ENCODE measurements around the gene AQP12B. TPM values are rescaled to one million over a fixed set of nuclear protein-coding genes. Genes with fewer than 3 reads are reported as not detected.
A peak's percentile ranks its signal among the peaks of the same experiment; 100 is the strongest.

The AQP12B gene
- total RNA-seq, 1 donor from 2014 or later: not detected

DNA sequence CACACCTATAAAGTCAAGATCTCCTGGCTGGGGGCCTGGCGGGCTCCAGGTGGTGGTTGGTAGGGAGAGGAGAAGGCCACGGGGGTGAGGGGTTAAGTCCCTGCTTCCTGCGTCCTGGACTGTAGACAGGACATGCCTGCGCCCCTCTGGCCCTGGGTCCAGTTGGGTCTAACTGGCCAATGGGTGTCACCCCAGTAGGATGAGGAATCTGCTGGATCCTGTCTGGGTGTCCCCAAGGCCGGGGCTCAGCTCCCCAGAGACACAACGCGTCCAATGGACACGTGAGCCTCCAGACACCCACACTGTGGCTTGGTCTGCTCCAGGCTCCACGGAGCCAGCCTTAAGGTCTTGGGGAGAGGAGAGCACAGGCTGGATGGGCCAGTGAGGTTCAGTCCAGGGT, 28.6 kb upstream of the AQP12B start:
- no peak overlapping the region for H3K27ac Mint-ChIP-seq
- peaks cover 7% of the 10 kb centered on the region for H3K9me3 Mint-ChIP-seq
- H3K36me3 Mint-ChIP-seq: no peaks in the 10 kb centered on the region
- peaks cover 14% of the 10 kb centered on the region for H3K4me1 Mint-ChIP-seq
- H3K27me3 Mint-ChIP-seq (ENCODE audit: low read depth): peaks cover 2% of the 10 kb centered on the region
- TF ChIP-seq, protein P1, sequence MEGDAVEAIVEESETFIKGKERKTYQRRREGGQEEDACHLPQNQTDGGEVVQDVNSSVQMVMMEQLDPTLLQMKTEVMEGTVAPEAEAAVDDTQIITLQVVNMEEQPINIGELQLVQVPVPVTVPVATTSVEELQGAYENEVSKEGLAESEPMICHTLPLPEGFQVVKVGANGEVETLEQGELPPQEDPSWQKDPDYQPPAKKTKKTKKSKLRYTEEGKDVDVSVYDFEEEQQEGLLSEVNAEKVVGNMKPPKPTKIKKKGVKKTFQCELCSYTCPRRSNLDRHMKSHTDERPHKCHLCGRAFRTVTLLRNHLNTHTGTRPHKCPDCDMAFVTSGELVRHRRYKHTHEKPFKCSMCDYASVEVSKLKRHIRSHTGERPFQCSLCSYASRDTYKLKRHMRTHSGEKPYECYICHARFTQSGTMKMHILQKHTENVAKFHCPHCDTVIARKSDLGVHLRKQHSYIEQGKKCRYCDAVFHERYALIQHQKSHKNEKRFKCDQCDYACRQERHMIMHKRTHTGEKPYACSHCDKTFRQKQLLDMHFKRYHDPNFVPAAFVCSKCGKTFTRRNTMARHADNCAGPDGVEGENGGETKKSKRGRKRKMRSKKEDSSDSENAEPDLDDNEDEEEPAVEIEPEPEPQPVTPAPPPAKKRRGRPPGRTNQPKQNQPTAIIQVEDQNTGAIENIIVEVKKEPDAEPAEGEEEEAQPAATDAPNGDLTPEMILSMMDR (IDR thresholded peaks at IDR 0.05; ENCODE audit: unreplicated experiment): no peak
- no peak for DNase-seq (ENCODE audit: low spot score in 2 of 2, unreplicated experiment in 2 of 2)
- H3K4me3 Mint-ChIP-seq: no peak overlapping the region

DNA sequence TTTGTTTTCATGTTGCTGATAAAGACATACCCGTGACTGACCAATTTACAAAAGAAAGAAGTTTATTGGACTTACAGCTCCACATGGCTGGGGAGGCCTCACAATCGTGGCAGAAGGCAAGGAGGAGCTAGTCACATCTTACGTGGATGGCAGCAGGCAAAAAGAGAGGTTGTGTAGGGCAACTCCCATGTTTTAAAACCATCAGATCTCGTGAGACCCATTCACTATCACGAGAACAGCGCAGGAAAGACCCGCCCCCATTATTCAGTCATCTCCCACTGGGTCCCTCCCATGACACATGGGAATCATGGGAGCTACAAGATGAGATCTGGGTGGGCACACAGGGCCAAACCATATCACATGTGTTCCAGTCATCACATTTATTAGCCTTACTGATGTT, 25.8 kb upstream of the AQP12B start:
- TF ChIP-seq, protein P1 (IDR thresholded peaks at IDR 0.05; ENCODE audit: unreplicated experiment): no peak
- H3K27ac Mint-ChIP-seq: no peak overlapping the region
- H3K4me1 Mint-ChIP-seq: peaks cover 14% of the 10 kb centered on the region
- DNase-seq (ENCODE audit: low spot score in 2 of 2, unreplicated experiment in 2 of 2): no peak
- H3K27me3 Mint-ChIP-seq (ENCODE audit: low read depth): peaks cover 9% of the 10 kb centered on the region
- H3K9me3 Mint-ChIP-seq: peaks cover 7% of the 10 kb centered on the region
- H3K36me3 Mint-ChIP-seq: no peaks in the 10 kb centered on the region
- no peak overlapping the region for H3K4me3 Mint-ChIP-seq

DNA sequence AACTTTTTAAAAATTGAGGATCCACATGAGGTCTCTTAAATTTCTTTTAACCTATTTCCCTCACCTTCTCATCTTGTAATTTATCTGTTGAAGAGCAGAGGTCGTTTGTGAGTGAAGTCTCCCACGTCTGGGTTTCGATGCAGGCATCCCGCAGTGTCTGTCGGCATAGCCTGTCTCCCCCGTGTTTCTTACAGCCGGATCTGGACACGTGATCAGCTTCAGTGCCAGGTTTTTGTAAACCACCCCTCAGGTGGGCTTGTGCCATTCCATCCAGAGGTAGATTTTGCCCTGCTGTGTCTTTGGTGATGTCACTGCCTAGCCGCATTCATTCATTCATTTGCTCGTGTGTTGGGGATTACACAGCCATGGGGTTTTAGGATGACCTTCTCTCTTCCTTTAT, 25.1 kb upstream of the AQP12B start:
- Mint-ChIP-seq H3K9me3 (peaks cover 7% of the 10 kb centered on the region), H3K27ac (peak overlapping the region; percentile 72), H3K4me3 (peak overlapping the region; percentile 5), H3K27me3 (ENCODE audit: low read depth) (peaks cover 9% of the 10 kb centered on the region), H3K4me1 (peaks cover 14% of the 10 kb centered on the region), H3K36me3 (no peaks in the 10 kb centered on the region)
- DNase-seq (ENCODE audit: low spot score in 2 of 2, unreplicated experiment in 2 of 2): no peak
- TF ChIP-seq, protein P1 (IDR thresholded peaks at IDR 0.05; ENCODE audit: unreplicated experiment): no peak

DNA sequence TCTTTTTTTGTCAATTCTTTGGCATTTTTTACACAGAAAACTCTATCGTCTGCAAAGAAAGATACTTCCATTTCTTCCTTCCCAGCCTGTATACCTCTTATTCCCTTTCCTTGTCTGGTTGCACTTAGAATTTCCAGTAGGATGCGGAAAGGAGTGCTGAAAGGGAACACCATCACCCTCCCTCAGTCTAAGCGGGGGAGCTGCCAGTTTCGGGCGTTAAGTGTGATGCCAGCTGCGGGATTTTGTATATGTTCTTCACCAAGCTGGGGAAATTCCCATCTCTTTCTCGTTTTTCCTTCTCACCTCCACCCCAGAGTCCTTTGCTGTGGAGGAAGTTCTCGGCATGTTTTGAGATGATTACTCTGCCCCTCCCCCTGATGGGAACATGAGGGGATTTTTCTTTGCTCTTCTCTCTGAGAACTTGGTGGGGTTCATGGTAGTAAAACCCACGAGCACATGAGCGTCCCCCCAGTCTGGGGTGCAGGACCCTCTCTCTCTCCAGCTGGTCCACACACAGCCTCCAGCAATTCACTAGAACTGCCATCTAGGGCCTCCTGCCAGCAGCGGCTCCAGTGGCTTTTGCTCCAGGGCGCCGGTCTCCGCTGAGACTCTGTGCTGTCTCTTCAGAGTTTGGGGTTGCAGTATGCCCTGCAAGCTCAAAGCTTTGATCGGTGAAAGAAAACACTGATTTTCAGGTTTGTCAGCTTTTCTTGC, 24.5 kb upstream of the AQP12B start:
- TF ChIP-seq, protein P1 (IDR thresholded peaks at IDR 0.05; ENCODE audit: unreplicated experiment): no peak
- H3K4me3 Mint-ChIP-seq: no peak overlapping the region
- peaks cover 14% of the 10 kb centered on the region for H3K4me1 Mint-ChIP-seq
- no peak for DNase-seq (ENCODE audit: low spot score in 2 of 2, unreplicated experiment in 2 of 2)
- H3K36me3 Mint-ChIP-seq: no peaks in the 10 kb centered on the region
- peak overlapping the region; percentile 72 for H3K27ac Mint-ChIP-seq
- peaks cover 7% of the 10 kb centered on the region for H3K9me3 Mint-ChIP-seq
- peaks cover 9% of the 10 kb centered on the region for H3K27me3 Mint-ChIP-seq (ENCODE audit: low read depth)

DNA sequence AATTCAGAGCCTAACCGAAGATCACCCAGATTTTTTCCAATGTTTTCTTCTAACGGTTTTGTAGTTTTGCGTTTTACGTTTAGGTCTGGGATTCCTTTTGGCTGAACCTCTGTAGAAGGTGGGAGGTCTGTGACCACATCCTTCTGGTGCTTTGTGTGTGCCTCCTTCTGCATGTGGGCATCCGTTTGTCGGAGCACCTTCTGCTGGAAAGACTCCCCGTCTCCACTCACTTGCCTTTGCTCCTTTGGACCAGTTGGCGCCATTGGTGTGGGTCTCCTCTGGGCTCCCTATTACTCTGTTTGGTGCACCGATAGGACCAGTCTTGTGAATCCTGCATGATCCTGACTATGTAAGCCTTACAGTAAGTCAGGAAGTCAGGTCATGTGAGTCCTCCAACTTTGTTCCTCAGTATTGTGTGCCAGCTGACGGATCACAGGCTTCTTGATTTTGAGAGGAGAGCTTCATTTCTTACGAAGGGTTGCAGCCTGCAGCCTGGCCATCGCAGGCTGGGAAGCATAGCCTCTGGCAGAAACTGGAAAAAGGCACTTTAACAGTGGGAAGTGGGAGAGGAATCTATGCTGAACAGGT, 22.6 kb upstream of the AQP12B start:
- H3K4me1 Mint-ChIP-seq: peaks cover 14% of the 10 kb centered on the region
- TF ChIP-seq, protein P1 (IDR thresholded peaks at IDR 0.05; ENCODE audit: unreplicated experiment): no peak
- no peak overlapping the region for H3K4me3 Mint-ChIP-seq
- H3K9me3 Mint-ChIP-seq: peaks cover 7% of the 10 kb centered on the region
- no peak for DNase-seq (ENCODE audit: low spot score in 2 of 2, unreplicated experiment in 2 of 2)
- H3K27me3 Mint-ChIP-seq (ENCODE audit: low read depth): peaks cover 9% of the 10 kb centered on the region
- H3K27ac Mint-ChIP-seq: no peak overlapping the region
- no peaks in the 10 kb centered on the region for H3K36me3 Mint-ChIP-seq

All from mesothelial cell of epicardium (in vitro differentiated cells).